Mesendoderm (in vitro differentiated cells): ENCODE measurements around the gene SLC12A4.
A peak's percentile ranks its signal among the peaks of the same experiment; 100 is the strongest.

Experiments
- DNase-seq: peaks from one replicate; pipeline ENCODE4 v3.0.0; 2013
- H2AK5ac ChIP-seq: 2 replicates; pipeline ENCODE4 v1.6.1; 2013; ENCODE audit warnings: low read length, inconsistent platforms
- H2BK120ac ChIP-seq: 2 replicates; pipeline ENCODE4 v1.6.1; 2013; ENCODE audit warnings: low read depth, mild to moderate bottlenecking, low read length, moderate library complexity, mixed read lengths
- H2BK15ac ChIP-seq: replicated peaks from 2 replicates; pipeline ENCODE4 v1.6.1; 2013; ENCODE audit warnings: low read depth, mild to moderate bottlenecking, moderate library complexity
- H2BK5ac ChIP-seq: 2 replicates; pipeline ENCODE4 v1.6.1; 2013; ENCODE audit warnings: low read length, inconsistent platforms
- H3K18ac ChIP-seq: 2 replicates; pipeline ENCODE4 v1.6.1; 2013; ENCODE audit warnings: mild to moderate bottlenecking, low read length, mixed read lengths
- H3K23ac ChIP-seq: one replicate; pipeline ENCODE4 v1.6.1; 2013; ENCODE audit warnings: low read length
- H3K27ac ChIP-seq: 2 replicates; pipeline ENCODE4 v1.5.1; 2013; ENCODE audit warnings: low read depth, mild to moderate bottlenecking, inconsistent platforms, low read length, moderate library complexity
- H3K27me3 ChIP-seq: 2 replicates; pipeline ENCODE4 v1.6.1; 2013; ENCODE audit warnings: low read length, control low read depth, mild to moderate bottlenecking, inconsistent platforms; ENCODE audit not compliant: insufficient read depth, poor library complexity
- H3K36me3 ChIP-seq: 2 replicates; pipeline ENCODE4 v1.6.1; 2013; ENCODE audit warnings: low read length, inconsistent platforms; ENCODE audit not compliant: control insufficient read depth, insufficient read depth
- H3K4ac ChIP-seq: one replicate; pipeline ENCODE4 v1.6.1; 2013; ENCODE audit warnings: low read depth, mild to moderate bottlenecking, low read length, moderate library complexity
- H3K4me1 ChIP-seq: 2 replicates; pipeline ENCODE4 v1.6.1; 2013; ENCODE audit warnings: low read depth, low read length, inconsistent platforms; ENCODE audit not compliant: control insufficient read depth
- H3K4me2 ChIP-seq: 2 replicates; pipeline ENCODE4 v1.6.1; 2013; ENCODE audit warnings: low read length
- H3K4me3 ChIP-seq: 2 replicates; pipeline ENCODE4 v1.5.1; 2013; ENCODE audit warnings: mild to moderate bottlenecking, low read length
- H3K56ac ChIP-seq: one replicate; pipeline ENCODE4 v1.6.1; 2013; ENCODE audit warnings: low read length
- H3K79me1 ChIP-seq: 2 replicates; pipeline ENCODE4 v1.6.1; 2013; ENCODE audit warnings: low read length, inconsistent platforms
- H3K79me2 ChIP-seq: 2 replicates; pipeline ENCODE4 v1.6.1; 2013; ENCODE audit warnings: mild to moderate bottlenecking, low read length; ENCODE audit not compliant: control insufficient read depth, insufficient read depth
- H3K9ac ChIP-seq: 2 replicates; pipeline ENCODE4 v1.6.1; 2013; ENCODE audit warnings: low read length, inconsistent platforms
- H4K5ac ChIP-seq: one replicate; pipeline ENCODE4 v1.6.1; 2013; ENCODE audit warnings: low read length
- H4K8ac ChIP-seq: one replicate; pipeline ENCODE4 v1.6.1; 2013; ENCODE audit warnings: low read depth, mild to moderate bottlenecking, control low read depth, low read length, moderate library complexity
- WGBS: extraction: QIAGEN DNeasy Blood & Tissue Kit; methylation state at CpG from one replicate; pipeline ENCODE4 v1.1.7; 2013; ENCODE audit warnings: low lambda C conversion rate, missing lambda C conversion rate; ENCODE audit not compliant: insufficient coverage; ENCODE audit errors: extremely low coverage; 5-methylcytosine and 5-hydroxymethylcytosine counted together

Gene SLC12A4

GRCh38 chr16:67944690-67945391, 23.6 kb downstream of the SLC12A4 start:
- no peaks in the 10 kb centered on the region for H3K4me1 ChIP-seq
- H3K27ac ChIP-seq, result no peak overlapping the region
- H3K27me3 ChIP-seq, result no peaks in the 10 kb centered on the region
- no peak overlapping the region for H4K5ac ChIP-seq
- H2BK120ac ChIP-seq, result no peak overlapping the region
- peaks cover 10% of the 10 kb centered on the region for H3K36me3 ChIP-seq
- no peak overlapping the region for H3K4ac ChIP-seq
- H3K4me2 ChIP-seq, result no peak overlapping the region
- no peak overlapping the region for H3K9ac ChIP-seq
- no peak overlapping the region for H3K18ac ChIP-seq
- H3K79me2 ChIP-seq, result no peaks in the 10 kb centered on the region
- no peak overlapping the region for H3K56ac ChIP-seq
- WGBS, result no CpG with 5 or more reads among the region's 24 CpGs
- H2AK5ac ChIP-seq, result no peak overlapping the region
- H4K8ac ChIP-seq, result no peak overlapping the region
- H3K23ac ChIP-seq, result no peak overlapping the region
- no peak overlapping the region for H3K4me3 ChIP-seq
- no peak for DNase-seq
- no peak overlapping the region for H2BK5ac ChIP-seq
- no peaks in the 10 kb centered on the region for H3K79me1 ChIP-seq
- H2BK15ac ChIP-seq, result no peak overlapping the region

- Histone ChIP-seq H3K9ac (no peak within 1 kb of the TSS), H3K4ac (no peak within 1 kb of the TSS), H2AK5ac (no peak within 1 kb of the TSS), H3K36me3 (peaks cover 9% of the 10 kb centered on the region), H3K4me2 (no peak within 1 kb of the TSS), H3K79me1 (no peaks in the 10 kb centered on the region), H4K5ac (no peak within 1 kb of the TSS), H3K18ac (no peak within 1 kb of the TSS), H3K56ac (no peak within 1 kb of the TSS), H3K27me3 (no peaks in the 10 kb centered on the region), H3K4me1 (no peaks in the 10 kb centered on the region), H3K4me3 (no peak within 1 kb of the TSS), H2BK120ac (no peak within 1 kb of the TSS), H3K27ac (no peak within 1 kb of the TSS), H4K8ac (no peak within 1 kb of the TSS), H2BK5ac (no peak within 1 kb of the TSS), H3K23ac (no peak within 1 kb of the TSS), H2BK15ac (no peak within 1 kb of the TSS), H3K79me2 (no peaks in the 10 kb centered on the region)
- WGBS, result no CpG with 5 or more reads among the region's 23 CpGs
- DNase-seq, result no peak
These were observed 24.6 kb downstream of the SLC12A4 start, which contains the start of gene LCAT for GRCh38 chr16:67943619-67944504. TSS of gene LCAT (minus strand) at chr16:67944120. CDS start at chr16:67944101, 19 bp downstream.

- Histone ChIP-seq H4K8ac (no peak overlapping the region), H3K4ac (no peak overlapping the region), H3K18ac (no peak overlapping the region), H3K4me3 (no peak overlapping the region), H3K27ac (no peak overlapping the region), H2BK15ac (no peak overlapping the region), H3K4me1 (no peaks in the 10 kb centered on the region), H3K36me3 (peaks cover 8% of the 10 kb centered on the region), H3K4me2 (no peak overlapping the region), H3K56ac (no peak overlapping the region), H4K5ac (no peak overlapping the region), H2AK5ac (no peak overlapping the region), H3K23ac (no peak overlapping the region), H3K79me2 (no peaks in the 10 kb centered on the region), H3K27me3 (no peaks in the 10 kb centered on the region), H3K9ac (no peak overlapping the region), H2BK5ac (no peak overlapping the region), H3K79me1 (no peaks in the 10 kb centered on the region), H2BK120ac (no peak overlapping the region)
- no CpG with 5 or more reads among the region's 6 CpGs for WGBS
- DNase-seq, result no peak
These were observed 25.2 kb downstream of the SLC12A4 start for GRCh38 chr16:67943256-67943618.

DNA sequence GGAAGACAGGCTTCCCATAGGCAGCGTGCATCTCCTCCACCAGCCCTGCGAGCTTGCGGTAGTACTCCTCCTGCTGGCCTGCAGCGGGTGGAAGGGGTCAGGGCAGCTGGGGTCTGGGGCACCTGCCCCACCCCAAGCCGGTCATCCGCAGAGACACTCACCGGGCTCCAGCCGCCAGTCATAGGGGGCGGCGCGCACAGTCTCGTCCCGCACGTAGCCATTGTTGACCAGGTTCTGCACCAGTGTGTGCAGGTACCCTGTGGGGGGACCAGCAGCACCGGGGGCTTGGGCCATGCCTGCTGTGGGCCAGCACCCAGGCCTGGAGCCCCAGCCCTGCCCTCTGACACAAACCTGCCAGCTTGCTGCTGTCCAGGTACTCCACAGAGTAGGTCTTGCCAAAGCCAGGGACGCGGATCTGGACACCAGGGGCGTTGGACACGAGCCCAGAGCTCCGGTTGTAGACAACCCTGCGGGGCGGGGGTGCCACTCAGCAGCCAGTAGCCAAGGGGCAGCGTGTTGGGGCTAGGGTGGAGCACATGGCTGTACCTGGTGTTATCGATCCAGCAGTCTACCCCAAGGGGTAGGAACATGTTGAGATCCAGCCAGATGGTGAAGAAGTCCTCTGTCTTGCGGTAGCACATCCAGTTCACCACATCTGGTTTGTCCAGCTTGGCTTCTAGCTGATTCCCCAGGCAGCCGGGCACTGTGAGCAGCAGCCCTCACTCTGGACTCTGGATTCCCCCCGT, 25.8 kb downstream of the SLC12A4 start:
- Histone ChIP-seq H2AK5ac (no peak overlapping the region), H4K5ac (no peak overlapping the region), H3K36me3 (peaks cover 6% of the 10 kb centered on the region), H3K79me1 (no peaks in the 10 kb centered on the region), H3K27me3 (no peaks in the 10 kb centered on the region), H2BK120ac (no peak overlapping the region), H2BK15ac (no peak overlapping the region), H3K9ac (no peak overlapping the region), H3K4me3 (no peak overlapping the region), H3K4me1 (no peaks in the 10 kb centered on the region), H3K4ac (no peak overlapping the region), H4K8ac (no peak overlapping the region), H3K4me2 (no peak overlapping the region), H3K27ac (no peak overlapping the region), H3K79me2 (no peaks in the 10 kb centered on the region), H2BK5ac (no peak overlapping the region), H3K18ac (no peak overlapping the region), H3K23ac (no peak overlapping the region), H3K56ac (no peak overlapping the region)
- no CpG with 5 or more reads among the region's 27 CpGs for WGBS
- DNase-seq, result no peak

DNA sequence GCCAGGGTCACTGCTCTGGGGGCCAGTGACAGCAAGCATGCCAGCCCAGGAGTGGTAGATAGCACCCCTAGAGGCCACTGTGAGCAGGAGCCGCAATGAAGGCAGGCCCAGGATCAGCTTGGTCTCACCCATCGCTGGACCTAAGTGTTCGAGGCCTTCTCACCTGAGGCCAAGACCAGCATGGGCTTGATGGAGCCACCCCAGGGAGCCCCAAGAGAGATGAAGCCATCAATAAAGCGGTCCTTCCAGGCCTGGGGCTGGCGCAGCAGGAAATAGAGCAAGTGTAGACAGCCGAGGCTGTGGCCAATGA, 26.3 kb downstream of the SLC12A4 start:
- no peak overlapping the region for H3K27ac ChIP-seq
- WGBS, result no CpG with 5 or more reads among the region's 6 CpGs
- H3K4me1 ChIP-seq, result peaks cover 1% of the 10 kb centered on the region
- no peak overlapping the region for H3K23ac ChIP-seq
- peaks cover 1% of the 10 kb centered on the region for H3K79me1 ChIP-seq
- no peak overlapping the region for H3K56ac ChIP-seq
- no peak overlapping the region for H2BK15ac ChIP-seq
- H3K18ac ChIP-seq, result no peak overlapping the region
- no peaks in the 10 kb centered on the region for H3K79me2 ChIP-seq
- peak; percentile 75 for DNase-seq
- no peak overlapping the region for H2BK5ac ChIP-seq
- H2BK120ac ChIP-seq, result no peak overlapping the region
- no peak overlapping the region for H2AK5ac ChIP-seq
- no peak overlapping the region for H4K8ac ChIP-seq
- no peak overlapping the region for H3K4ac ChIP-seq
- H3K4me2 ChIP-seq, result no peak overlapping the region
- H3K4me3 ChIP-seq, result no peak overlapping the region
- H3K27me3 ChIP-seq, result no peaks in the 10 kb centered on the region
- H4K5ac ChIP-seq, result no peak overlapping the region
- H3K36me3 ChIP-seq, result peaks cover 6% of the 10 kb centered on the region
- no peak overlapping the region for H3K9ac ChIP-seq
